A673 (cell line): Measurements from ENCODE around the gene NEDD4L.

Experiments used
- EZH2 ChIP-seq: fragments of 200-600 bp; sonication (generic); IDR thresholded peaks from 2 replicates; pipeline ENCODE4 v1.6.1; 2017; ENCODE audit warnings: borderline replicate concordance, low read depth, mild to moderate bottlenecking, mixed read lengths, antibody characterized with exemption, low read length; ENCODE audit not compliant: poor library complexity, severe bottlenecking
- TF ChIP-seq, protein P1 (sequence below): fragments of 300-800, 200-600 bp; sonication (generic); conservative IDR thresholded peaks from 2 replicates; pipeline ENCODE4 v1.5.1; 2017; ENCODE audit warnings: low read depth, mild to moderate bottlenecking, antibody characterized with exemption, low read length, moderate library complexity, mixed read lengths

DNA sequence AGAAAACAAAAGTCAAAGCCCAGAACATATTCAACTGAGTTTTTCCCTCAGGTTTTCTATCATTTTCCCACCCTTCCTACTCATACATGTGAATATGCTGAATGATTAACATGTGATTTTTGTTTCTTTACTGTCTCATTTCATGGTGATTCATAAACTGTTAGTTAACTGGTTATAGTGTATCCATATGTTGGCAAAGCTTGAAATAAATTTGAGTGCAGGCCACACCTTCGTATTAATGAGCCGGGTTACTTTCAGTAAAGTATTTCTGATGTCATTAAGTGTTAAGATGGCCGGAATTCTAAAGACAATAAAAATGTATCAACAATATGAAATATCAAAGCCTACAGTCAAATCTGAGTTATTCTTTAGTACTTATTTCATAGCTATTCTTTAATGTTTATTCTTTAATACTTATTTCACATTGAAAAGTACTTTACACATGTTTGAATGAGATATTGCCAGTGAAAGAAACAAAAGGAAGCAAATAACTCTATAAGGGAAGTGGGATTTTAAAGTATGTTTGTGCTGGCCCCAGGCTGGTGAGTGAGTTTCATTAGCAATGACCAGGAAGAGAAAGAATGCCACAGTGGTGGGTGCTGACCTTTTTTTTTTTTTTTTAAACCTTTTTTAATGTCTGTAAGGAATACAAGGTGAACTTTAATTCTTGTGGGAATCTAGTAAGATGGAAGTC lies 178.6 kb downstream of the NEDD4L start:
- no peak for TF ChIP-seq EZH2
- TF ChIP-seq, protein P1, sequence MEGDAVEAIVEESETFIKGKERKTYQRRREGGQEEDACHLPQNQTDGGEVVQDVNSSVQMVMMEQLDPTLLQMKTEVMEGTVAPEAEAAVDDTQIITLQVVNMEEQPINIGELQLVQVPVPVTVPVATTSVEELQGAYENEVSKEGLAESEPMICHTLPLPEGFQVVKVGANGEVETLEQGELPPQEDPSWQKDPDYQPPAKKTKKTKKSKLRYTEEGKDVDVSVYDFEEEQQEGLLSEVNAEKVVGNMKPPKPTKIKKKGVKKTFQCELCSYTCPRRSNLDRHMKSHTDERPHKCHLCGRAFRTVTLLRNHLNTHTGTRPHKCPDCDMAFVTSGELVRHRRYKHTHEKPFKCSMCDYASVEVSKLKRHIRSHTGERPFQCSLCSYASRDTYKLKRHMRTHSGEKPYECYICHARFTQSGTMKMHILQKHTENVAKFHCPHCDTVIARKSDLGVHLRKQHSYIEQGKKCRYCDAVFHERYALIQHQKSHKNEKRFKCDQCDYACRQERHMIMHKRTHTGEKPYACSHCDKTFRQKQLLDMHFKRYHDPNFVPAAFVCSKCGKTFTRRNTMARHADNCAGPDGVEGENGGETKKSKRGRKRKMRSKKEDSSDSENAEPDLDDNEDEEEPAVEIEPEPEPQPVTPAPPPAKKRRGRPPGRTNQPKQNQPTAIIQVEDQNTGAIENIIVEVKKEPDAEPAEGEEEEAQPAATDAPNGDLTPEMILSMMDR, result no peak
